ENCODE measurements around the gene SLC30A2. TPM values are rescaled to one million over a fixed set of nuclear protein-coding genes. Genes with fewer than 3 reads are reported as not detected.

Gene SLC30A2
- total and polyA plus RNA-seq, 4 donors = under 0.01 to 0.12 (median 0.05) TPM; not detected in 1

GRCh38 chr1:26058052-26058595, 12.2 kb upstream of the SLC30A2 start:
- no peak for DNase-seq (ENCODE audit: low spot score)
- no peaks in the 10 kb centered on the region for H3K36me3 ChIP-seq (ENCODE audit: control insufficient read depth in 4 of 4, insufficient read depth in 3 of 4, low read depth in 1 of 4, low read length in 3 of 4)
- H3K27me3 ChIP-seq (ENCODE audit: control insufficient read depth in 4 of 4, insufficient read depth in 4 of 4, low read length in 3 of 4) = peaks cover 0 to 3% (median 0%) of the 10 kb centered on the region in 4 donors
- H3K9ac ChIP-seq (ENCODE audit: low read depth in 1 of 2, low read length in 2 of 2) = no peak overlapping the region
- H3K9me3 ChIP-seq (ENCODE audit: control insufficient read depth in 4 of 4, low read length in 3 of 4) = no peaks in the 10 kb centered on the region
- no peak overlapping the region for H3K4me3 ChIP-seq (ENCODE audit: low read depth in 1 of 3, low read length in 3 of 3)
- no peaks in the 10 kb centered on the region for H3K4me1 ChIP-seq (ENCODE audit: control insufficient read depth in 4 of 4, insufficient read depth in 4 of 4, low read length in 3 of 4)
- no peak for TF ChIP-seq JUND (IDR thresholded peaks at IDR 0.05)
- no peak for TF ChIP-seq ZBTB33 (IDR thresholded peaks at IDR 0.05)
- TF ChIP-seq ATF3 (IDR thresholded peaks at IDR 0.05) = no peak
- no peak for TF ChIP-seq HNF4A (conservative IDR thresholded peaks at IDR 0.05)
- TF ChIP-seq GABPA (IDR thresholded peaks at IDR 0.05 in 1 of 2, conservative IDR thresholded peaks at IDR 0.05 in 1 of 2) = no peak
- no peak for TF ChIP-seq RXRA (IDR thresholded peaks at IDR 0.05)
- no peak for TF ChIP-seq FOXA1 (IDR thresholded peaks at IDR 0.05)
- no peak for TF ChIP-seq NR2F2 (IDR thresholded peaks at IDR 0.05)
- no peak for TF ChIP-seq YY1 (IDR thresholded peaks at IDR 0.05)
- 83% methylated on average over 5 of the region's 5 CpGs for WGBS
- H3K27ac ChIP-seq (ENCODE audit: low read depth in 1 of 2, low read length in 2 of 2) = no peak overlapping the region

- TF ChIP-seq EGR1 (IDR thresholded peaks at IDR 0.05; ENCODE audit: low read depth in 2 of 2) = no peak
- no peak for TF ChIP-seq MAX (IDR thresholded peaks at IDR 0.05)
- no peak for TF ChIP-seq FOXA2 (IDR thresholded peaks at IDR 0.05)
- no peak for TF ChIP-seq RAD21 (IDR thresholded peaks at IDR 0.05)
- TF ChIP-seq SP1 (IDR thresholded peaks at IDR 0.05) = no peak
- TF ChIP-seq GABPA (IDR thresholded peaks at IDR 0.05 in 1 of 2, conservative IDR thresholded peaks at IDR 0.05 in 1 of 2) = no peak
- TF ChIP-seq NR2F2 (IDR thresholded peaks at IDR 0.05) = no peak
- no peak for TF ChIP-seq CTCF (IDR thresholded peaks at IDR 0.05; ENCODE audit: low read depth, low read length, missing input control)
- no peak for TF ChIP-seq RXRA (IDR thresholded peaks at IDR 0.05)
- no peak for TF ChIP-seq TAF1 (conservative IDR thresholded peaks at IDR 0.05)
- TF ChIP-seq HNF4A (conservative IDR thresholded peaks at IDR 0.05) = no peak
- no peak for TF ChIP-seq ATF3 (IDR thresholded peaks at IDR 0.05)
- no peak for TF ChIP-seq REST (IDR thresholded peaks at IDR 0.05)
- no peak for TF ChIP-seq YY1 (IDR thresholded peaks at IDR 0.05)
- TF ChIP-seq FOXA1 (IDR thresholded peaks at IDR 0.05) = no peak
- TF ChIP-seq JUND (IDR thresholded peaks at IDR 0.05) = no peak
- TF ChIP-seq ZBTB33 (IDR thresholded peaks at IDR 0.05) = no peak
- TF ChIP-seq HNF4G (IDR thresholded peaks at IDR 0.05) = no peak
- Histone ChIP-seq H3K4me3 (ENCODE audit: low read depth in 1 of 3, low read length in 3 of 3) (no peak overlapping the region), H3K9me3 (ENCODE audit: control insufficient read depth in 4 of 4, low read length in 3 of 4) (no peaks in the 10 kb centered on the region), H3K27ac (ENCODE audit: low read depth in 1 of 2, low read length in 2 of 2) (no peak overlapping the region), H3K9ac (ENCODE audit: low read depth in 1 of 2, low read length in 2 of 2) (no peak overlapping the region), H3K4me1 (ENCODE audit: control insufficient read depth in 4 of 4, insufficient read depth in 4 of 4, low read length in 3 of 4) (no peaks in the 10 kb centered on the region), H3K36me3 (ENCODE audit: control insufficient read depth in 4 of 4, insufficient read depth in 3 of 4, low read depth in 1 of 4, low read length in 3 of 4) (no peaks in the 10 kb centered on the region), H3K27me3 (ENCODE audit: control insufficient read depth in 4 of 4, insufficient read depth in 4 of 4, low read length in 3 of 4) (peaks cover 0 to 3% (median 0%) of the 10 kb centered on the region in 4 donors)
- no peak for DNase-seq (ENCODE audit: low spot score)
- WGBS = 85% methylated on average over 2 of the region's 2 CpGs
Observed at GRCh38 chr1:26057189-26057588, 11.3 kb upstream of the SLC30A2 start.
